HepG2 (cell line): ENCODE measurements around the gene RLN3. TPM values are rescaled to one million over a fixed set of nuclear protein-coding genes. Genes with fewer than 3 reads are reported as not detected.
A peak's percentile ranks its signal among the peaks of the same experiment; 100 is the strongest.

Source experiments
- ATAD3A ChIP-seq: sonication (generic); formaldehyde crosslinking; IDR thresholded peaks from 2 replicates; pipeline ENCODE4 v1.4.0; 2020; ENCODE audit warnings: missing genetic modification reagents
- DR1 ChIP-seq: sonication (generic); formaldehyde crosslinking; IDR thresholded peaks from 2 replicates; pipeline ENCODE4 v1.8.0; 2021; ENCODE audit warnings: mild to moderate bottlenecking, missing genetic modification reagents, inconsistent platforms
- KDM5B ChIP-seq: sonication (generic); formaldehyde crosslinking; IDR thresholded peaks from 2 replicates; pipeline ENCODE4 v1.4.0; 2020; ENCODE audit warnings: missing genetic modification reagents, mild to moderate bottlenecking, borderline replicate concordance
- NR2F2 ChIP-seq: IDR thresholded peaks from 2 replicates; pipeline ENCODE4 v1.6.1; 2012; ENCODE audit warnings: low read depth, inconsistent platforms, borderline replicate concordance
- SIN3B ChIP-seq: fragments of 150-350 bp; IDR thresholded peaks from 2 replicates; pipeline ENCODE4 v1.6.1; 2014; ENCODE audit warnings: low read length
- TSC22D2 ChIP-seq: sonication (generic); formaldehyde crosslinking; IDR thresholded peaks from 2 replicates; pipeline ENCODE4 v1.5.1; 2020; ENCODE audit warnings: missing genetic modification reagents, mild to moderate bottlenecking, borderline replicate concordance
- ZBTB20 ChIP-seq: sonication (generic); formaldehyde crosslinking; IDR thresholded peaks from 2 replicates; pipeline ENCODE4 v1.8.1; 2023; ENCODE audit warnings: missing genetic modification reagents, low read depth, mild to moderate bottlenecking, borderline replicate concordance
- ZNF160 ChIP-seq: sonication (generic); formaldehyde crosslinking; IDR thresholded peaks from 2 replicates; pipeline ENCODE4 v1.8.0; 2022; ENCODE audit warnings: mild to moderate bottlenecking, inconsistent platforms, missing genetic modification reagents
- ZNF709 ChIP-seq: sonication (generic); formaldehyde crosslinking; IDR thresholded peaks from 2 replicates; pipeline ENCODE4 v1.5.0; 2020; ENCODE audit warnings: mild to moderate bottlenecking, missing genetic modification reagents
- ZNF720 ChIP-seq: sonication (generic); formaldehyde crosslinking; IDR thresholded peaks from 2 replicates; pipeline ENCODE4 v1.4.0; 2020; ENCODE audit warnings: missing genetic modification reagents
- polyA plus RNA-seq, 8 experiments: library from polyadenylated mRNA; depleted of rRNA in 3 of 8; stranded (reverse) in 7 of 8; unstranded in 1 of 8; fragments of >200 nt; fragmentation: Illumina TruSeq in 4 of 8; extraction: Trizol in 4 of 8; gene quantifications; 2 replicates each; pipeline versions ENCODE4 v1.2.1 to v1.2.3, GENCODE V29; 2011 to 2016; ENCODE audit warnings: low read depth in 4 of 8, missing spikeins in 1 of 8, mixed read lengths in 1 of 8; ENCODE audit not compliant: insufficient read depth in 1 of 8
- total RNA-seq, 5 experiments: library from RNA; depleted of rRNA; stranded (reverse); fragments of >200 nt; fragmentation: Illumina TruSeq; extraction: Trizol; gene quantifications; 2 replicates each; pipeline ENCODE4 v1.2.3, GENCODE V29; 2016; ENCODE audit warnings: low read depth in 1 of 5
- TF ChIP-seq, protein P1 (sequence below): sonication (generic); formaldehyde crosslinking; IDR thresholded peaks from 2 replicates; pipeline ENCODE4 v1.5.1; 2020; ENCODE audit warnings: missing genetic modification reagents, mild to moderate bottlenecking, borderline replicate concordance
- TF ChIP-seq, protein P2 (sequence below): IDR thresholded peaks from 2 replicates; pipeline ENCODE4 v1.6.1; 2016; ENCODE audit warnings: low read depth
- TF ChIP-seq, protein P3 (sequence below): sonication (generic); formaldehyde crosslinking; IDR thresholded peaks from 2 replicates; pipeline ENCODE4 v1.5.0; 2020; ENCODE audit warnings: mild to moderate bottlenecking, missing genetic modification reagents, moderate library complexity
- TF ChIP-seq, protein P4 (sequence below): IDR thresholded peaks from 2 replicates; pipeline ENCODE4 v1.6.1; 2016; ENCODE audit warnings: low read depth, missing genetic modification reagents, missing compliant biosample characterization
- TF ChIP-seq, protein P5 (sequence below): sonication (generic); formaldehyde crosslinking; IDR thresholded peaks from 2 replicates; pipeline ENCODE4 v1.4.0; 2020; ENCODE audit warnings: mild to moderate bottlenecking, low read depth, missing genetic modification reagents

Gene RLN3
- total and polyA plus RNA-seq, 2 of the 13 experiments (the other 11 are each of a cell fraction or from before 2014, with no cell fraction given): not detected

DNA sequence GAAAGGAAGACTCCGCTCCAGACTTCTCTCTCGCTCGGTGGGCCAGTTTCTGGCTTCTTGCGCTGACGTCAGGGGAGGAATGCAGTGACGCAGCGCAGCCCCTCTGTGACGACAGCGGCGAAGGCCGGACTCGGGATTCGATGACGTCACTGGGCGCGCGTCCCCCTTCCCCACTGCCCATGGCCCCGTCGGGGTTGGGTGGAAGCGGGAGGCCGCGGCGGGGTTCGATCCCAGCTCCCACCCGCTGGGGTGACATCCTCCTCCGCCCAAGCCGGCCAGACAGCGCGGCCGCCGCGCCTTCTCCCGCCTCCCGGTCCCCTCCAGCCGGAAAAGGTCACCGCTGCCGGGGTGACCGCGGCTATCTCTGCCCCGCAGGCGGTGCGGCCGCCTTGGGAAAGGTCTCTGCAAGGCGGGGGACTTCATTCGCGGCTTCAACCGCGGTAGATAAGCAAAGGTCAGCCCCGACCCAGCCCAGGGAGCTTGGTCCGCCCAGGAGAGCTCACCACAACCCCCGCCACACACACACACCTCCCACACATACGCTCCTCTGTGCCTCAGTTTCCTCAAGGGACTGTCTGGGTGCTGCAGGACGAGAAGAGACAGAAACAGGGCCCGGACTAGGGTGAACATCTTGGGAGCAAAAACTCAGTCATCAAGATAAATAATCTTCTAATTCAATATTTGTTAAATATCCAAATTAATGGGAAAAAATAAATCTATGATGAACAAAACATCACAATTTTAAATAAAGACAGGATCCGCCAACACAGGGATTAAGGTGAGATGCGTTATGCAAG lies 21.0 kb upstream of the RLN3 start (continued):
- no peak for TF ChIP-seq NR2F2
- 0 out of 2 replicates have a peak, but pooled peaks have one; percentile 57 for TF ChIP-seq ZNF720 (CRISPR knock-in tag)
- TF ChIP-seq KDM5B (CRISPR knock-in tag): peak; percentile 67; the same call in 1 of the 2 replicates
- TF ChIP-seq ZNF160: peak; percentile 81
- TF ChIP-seq ZBTB20: no peak
- no peak; the same call in 1 of the 2 replicates for TF ChIP-seq TSC22D2 (CRISPR knock-in tag)
- TF ChIP-seq, protein P1, sequence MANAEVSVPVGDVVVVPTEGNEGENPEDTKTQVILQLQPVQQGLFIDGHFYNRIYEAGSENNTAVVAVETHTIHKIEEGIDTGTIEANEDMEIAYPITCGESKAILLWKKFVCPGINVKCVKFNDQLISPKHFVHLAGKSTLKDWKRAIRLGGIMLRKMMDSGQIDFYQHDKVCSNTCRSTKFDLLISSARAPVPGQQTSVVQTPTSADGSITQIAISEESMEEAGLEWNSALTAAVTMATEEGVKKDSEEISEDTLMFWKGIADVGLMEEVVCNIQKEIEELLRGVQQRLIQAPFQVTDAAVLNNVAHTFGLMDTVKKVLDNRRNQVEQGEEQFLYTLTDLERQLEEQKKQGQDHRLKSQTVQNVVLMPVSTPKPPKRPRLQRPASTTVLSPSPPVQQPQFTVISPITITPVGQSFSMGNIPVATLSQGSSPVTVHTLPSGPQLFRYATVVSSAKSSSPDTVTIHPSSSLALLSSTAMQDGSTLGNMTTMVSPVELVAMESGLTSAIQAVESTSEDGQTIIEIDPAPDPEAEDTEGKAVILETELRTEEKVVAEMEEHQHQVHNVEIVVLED (CRISPR knock-in tag): peak; percentile 78; the same call in 1 of the 2 replicates
- TF ChIP-seq, protein P2, sequence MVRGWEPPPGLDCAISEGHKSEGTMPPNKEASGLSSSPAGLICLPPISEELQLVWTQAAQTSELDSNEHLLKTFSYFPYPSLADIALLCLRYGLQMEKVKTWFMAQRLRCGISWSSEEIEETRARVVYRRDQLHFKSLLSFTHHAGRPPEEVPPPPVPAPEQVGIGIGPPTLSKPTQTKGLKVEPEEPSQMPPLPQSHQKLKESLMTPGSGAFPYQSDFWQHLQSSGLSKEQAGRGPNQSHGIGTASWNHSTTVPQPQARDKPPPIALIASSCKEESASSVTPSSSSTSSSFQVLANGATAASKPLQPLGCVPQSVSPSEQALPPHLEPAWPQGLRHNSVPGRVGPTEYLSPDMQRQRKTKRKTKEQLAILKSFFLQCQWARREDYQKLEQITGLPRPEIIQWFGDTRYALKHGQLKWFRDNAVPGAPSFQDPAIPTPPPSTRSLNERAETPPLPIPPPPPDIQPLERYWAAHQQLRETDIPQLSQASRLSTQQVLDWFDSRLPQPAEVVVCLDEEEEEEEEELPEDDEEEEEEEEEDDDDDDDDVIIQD (CRISPR knock-in tag): no peak
- 0 out of 2 replicates have a peak, but pooled peaks have one; percentile 81 for TF ChIP-seq ATAD3A (CRISPR knock-in tag)
- TF ChIP-seq ZNF709 (CRISPR knock-in tag): peak; percentile 83; the same call in 1 of the 2 replicates
- TF ChIP-seq, protein P3, sequence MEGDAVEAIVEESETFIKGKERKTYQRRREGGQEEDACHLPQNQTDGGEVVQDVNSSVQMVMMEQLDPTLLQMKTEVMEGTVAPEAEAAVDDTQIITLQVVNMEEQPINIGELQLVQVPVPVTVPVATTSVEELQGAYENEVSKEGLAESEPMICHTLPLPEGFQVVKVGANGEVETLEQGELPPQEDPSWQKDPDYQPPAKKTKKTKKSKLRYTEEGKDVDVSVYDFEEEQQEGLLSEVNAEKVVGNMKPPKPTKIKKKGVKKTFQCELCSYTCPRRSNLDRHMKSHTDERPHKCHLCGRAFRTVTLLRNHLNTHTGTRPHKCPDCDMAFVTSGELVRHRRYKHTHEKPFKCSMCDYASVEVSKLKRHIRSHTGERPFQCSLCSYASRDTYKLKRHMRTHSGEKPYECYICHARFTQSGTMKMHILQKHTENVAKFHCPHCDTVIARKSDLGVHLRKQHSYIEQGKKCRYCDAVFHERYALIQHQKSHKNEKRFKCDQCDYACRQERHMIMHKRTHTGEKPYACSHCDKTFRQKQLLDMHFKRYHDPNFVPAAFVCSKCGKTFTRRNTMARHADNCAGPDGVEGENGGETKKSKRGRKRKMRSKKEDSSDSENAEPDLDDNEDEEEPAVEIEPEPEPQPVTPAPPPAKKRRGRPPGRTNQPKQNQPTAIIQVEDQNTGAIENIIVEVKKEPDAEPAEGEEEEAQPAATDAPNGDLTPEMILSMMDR (CRISPR knock-in tag): 0 out of 2 replicates have a peak, but pooled peaks have one; percentile 7
- TF ChIP-seq, protein P4, sequence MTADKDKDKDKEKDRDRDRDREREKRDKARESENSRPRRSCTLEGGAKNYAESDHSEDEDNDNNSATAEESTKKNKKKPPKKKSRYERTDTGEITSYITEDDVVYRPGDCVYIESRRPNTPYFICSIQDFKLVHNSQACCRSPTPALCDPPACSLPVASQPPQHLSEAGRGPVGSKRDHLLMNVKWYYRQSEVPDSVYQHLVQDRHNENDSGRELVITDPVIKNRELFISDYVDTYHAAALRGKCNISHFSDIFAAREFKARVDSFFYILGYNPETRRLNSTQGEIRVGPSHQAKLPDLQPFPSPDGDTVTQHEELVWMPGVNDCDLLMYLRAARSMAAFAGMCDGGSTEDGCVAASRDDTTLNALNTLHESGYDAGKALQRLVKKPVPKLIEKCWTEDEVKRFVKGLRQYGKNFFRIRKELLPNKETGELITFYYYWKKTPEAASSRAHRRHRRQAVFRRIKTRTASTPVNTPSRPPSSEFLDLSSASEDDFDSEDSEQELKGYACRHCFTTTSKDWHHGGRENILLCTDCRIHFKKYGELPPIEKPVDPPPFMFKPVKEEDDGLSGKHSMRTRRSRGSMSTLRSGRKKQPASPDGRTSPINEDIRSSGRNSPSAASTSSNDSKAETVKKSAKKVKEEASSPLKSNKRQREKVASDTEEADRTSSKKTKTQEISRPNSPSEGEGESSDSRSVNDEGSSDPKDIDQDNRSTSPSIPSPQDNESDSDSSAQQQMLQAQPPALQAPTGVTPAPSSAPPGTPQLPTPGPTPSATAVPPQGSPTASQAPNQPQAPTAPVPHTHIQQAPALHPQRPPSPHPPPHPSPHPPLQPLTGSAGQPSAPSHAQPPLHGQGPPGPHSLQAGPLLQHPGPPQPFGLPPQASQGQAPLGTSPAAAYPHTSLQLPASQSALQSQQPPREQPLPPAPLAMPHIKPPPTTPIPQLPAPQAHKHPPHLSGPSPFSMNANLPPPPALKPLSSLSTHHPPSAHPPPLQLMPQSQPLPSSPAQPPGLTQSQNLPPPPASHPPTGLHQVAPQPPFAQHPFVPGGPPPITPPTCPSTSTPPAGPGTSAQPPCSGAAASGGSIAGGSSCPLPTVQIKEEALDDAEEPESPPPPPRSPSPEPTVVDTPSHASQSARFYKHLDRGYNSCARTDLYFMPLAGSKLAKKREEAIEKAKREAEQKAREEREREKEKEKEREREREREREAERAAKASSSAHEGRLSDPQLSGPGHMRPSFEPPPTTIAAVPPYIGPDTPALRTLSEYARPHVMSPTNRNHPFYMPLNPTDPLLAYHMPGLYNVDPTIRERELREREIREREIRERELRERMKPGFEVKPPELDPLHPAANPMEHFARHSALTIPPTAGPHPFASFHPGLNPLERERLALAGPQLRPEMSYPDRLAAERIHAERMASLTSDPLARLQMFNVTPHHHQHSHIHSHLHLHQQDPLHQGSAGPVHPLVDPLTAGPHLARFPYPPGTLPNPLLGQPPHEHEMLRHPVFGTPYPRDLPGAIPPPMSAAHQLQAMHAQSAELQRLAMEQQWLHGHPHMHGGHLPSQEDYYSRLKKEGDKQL: no peak; the same call in 1 of the 2 replicates
- peak; percentile 42; the same call in 1 of the 2 replicates for TF ChIP-seq SIN3B
- TF ChIP-seq, protein P5, sequence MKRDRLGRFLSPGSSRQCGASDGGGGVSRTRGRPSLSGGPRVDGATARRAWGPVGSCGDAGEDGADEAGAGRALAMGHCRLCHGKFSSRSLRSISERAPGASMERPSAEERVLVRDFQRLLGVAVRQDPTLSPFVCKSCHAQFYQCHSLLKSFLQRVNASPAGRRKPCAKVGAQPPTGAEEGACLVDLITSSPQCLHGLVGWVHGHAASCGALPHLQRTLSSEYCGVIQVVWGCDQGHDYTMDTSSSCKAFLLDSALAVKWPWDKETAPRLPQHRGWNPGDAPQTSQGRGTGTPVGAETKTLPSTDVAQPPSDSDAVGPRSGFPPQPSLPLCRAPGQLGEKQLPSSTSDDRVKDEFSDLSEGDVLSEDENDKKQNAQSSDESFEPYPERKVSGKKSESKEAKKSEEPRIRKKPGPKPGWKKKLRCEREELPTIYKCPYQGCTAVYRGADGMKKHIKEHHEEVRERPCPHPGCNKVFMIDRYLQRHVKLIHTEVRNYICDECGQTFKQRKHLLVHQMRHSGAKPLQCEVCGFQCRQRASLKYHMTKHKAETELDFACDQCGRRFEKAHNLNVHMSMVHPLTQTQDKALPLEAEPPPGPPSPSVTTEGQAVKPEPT (CRISPR knock-in tag): no peak
- TF ChIP-seq DR1 (CRISPR knock-in tag): no peak
